HL-60/S4 treated with retinoic acid at 250 ng/mL for 4 days and 3 days (cell line): ENCODE results near the gene ABHD16A.

Experiments used
- in situ Hi-C: fragments of 300-500 bp; cut with MboI; formaldehyde crosslinking; loops from 2 replicates; pipeline ENCODE4 v1.7.0; 2022; ENCODE audit warnings: low sequenced_read_pairs

Gene ABHD16A

GRCh38 chr6:31642798-31643570 is 60.1 kb downstream of the ABHD16A start:
- in situ Hi-C loops: no loop called here

- in situ Hi-C loops: no loop called here
These were observed 61.8 kb downstream of the ABHD16A start for GRCh38 chr6:31641370-31641769.

- in situ Hi-C loops: no loop called here
These were observed 62.5 kb downstream of the ABHD16A start for GRCh38 chr6:31640612-31641011.

GRCh38 chr6:31639449-31639861 is 63.7 kb downstream of the ABHD16A start:
- in situ Hi-C loops: no loop called here

- in situ Hi-C loops: no loop called here
These were observed 64.1 kb downstream of the ABHD16A start for GRCh38 chr6:31639043-31639442.
